GM12878 (cell line): ENCODE data around the gene TPM4. TPM values are rescaled to one million over a fixed set of nuclear protein-coding genes. Genes with fewer than 3 reads are reported as not detected.

ENCODE experiments used
- CBFB ChIP-seq: IDR thresholded peaks from 2 replicates; pipeline ENCODE4 v1.6.1; 2016; ENCODE audit warnings: antibody characterized with exemption, low read depth
- MLLT1 ChIP-seq: fragments of 450-650 bp; IDR thresholded peaks from 2 replicates; pipeline ENCODE4 v1.6.1; 2016; ENCODE audit warnings: mild to moderate bottlenecking
- NBN ChIP-seq: fragments of 450-650 bp; IDR thresholded peaks from 2 replicates; pipeline ENCODE4 v1.6.1; 2016
- TCF12 ChIP-seq: IDR thresholded peaks from 2 replicates; pipeline ENCODE4 v1.6.1; 2011; ENCODE audit warnings: low read depth, mild to moderate bottlenecking, low read length
- polyA plus RNA-seq, 11 experiments: library from polyadenylated mRNA; depleted of rRNA in 4 of 11; unstranded in 6 of 11; stranded (reverse) in 5 of 11; fragments of >200 nt; fragmentation: Nextera tagmentation in 4 of 11; fragmentation: Illumina TruSeq in 1 of 11; extraction: Ambion mirVana in 4 of 11; extraction: Trizol in 1 of 11; gene quantifications; 1 replicate in 1 of 11; 2 replicates in 10 of 11; pipeline versions ENCODE4 v1.2.1 to v1.2.3, GENCODE V29; 2011 to 2016; ENCODE audit warnings: inconsistent platforms in 2 of 11, missing spikeins in 2 of 11, low read depth in 1 of 11
- total RNA-seq, 4 experiments: library from RNA; depleted of rRNA in 3 of 4; stranded (reverse); fragments of >200 nt in 3 of 4; fragmentation: Illumina TruSeq in 1 of 4; extraction: Trizol in 1 of 4; gene quantifications; 2 replicates each; pipeline versions ENCODE4 v1.2.1 to v1.2.3, GENCODE V29; 2013 to 2021
- TF ChIP-seq, protein P1 (sequence below): IDR thresholded peaks from 2 replicates; pipeline ENCODE4 v1.6.1; 2012; ENCODE audit warnings: low read length, inconsistent platforms
- TF ChIP-seq, protein P2 (sequence below): fragments of 450-650 bp; IDR thresholded peaks from 2 replicates; pipeline ENCODE4 v1.6.1; 2017; ENCODE audit warnings: mild to moderate bottlenecking, moderate library complexity

Gene TPM4
- total and polyA plus RNA-seq, 10 of the 15 experiments (the other 5 are each of a cell fraction or from before 2014, with no cell fraction given), result 183 to 620 (median 407) TPM

DNA sequence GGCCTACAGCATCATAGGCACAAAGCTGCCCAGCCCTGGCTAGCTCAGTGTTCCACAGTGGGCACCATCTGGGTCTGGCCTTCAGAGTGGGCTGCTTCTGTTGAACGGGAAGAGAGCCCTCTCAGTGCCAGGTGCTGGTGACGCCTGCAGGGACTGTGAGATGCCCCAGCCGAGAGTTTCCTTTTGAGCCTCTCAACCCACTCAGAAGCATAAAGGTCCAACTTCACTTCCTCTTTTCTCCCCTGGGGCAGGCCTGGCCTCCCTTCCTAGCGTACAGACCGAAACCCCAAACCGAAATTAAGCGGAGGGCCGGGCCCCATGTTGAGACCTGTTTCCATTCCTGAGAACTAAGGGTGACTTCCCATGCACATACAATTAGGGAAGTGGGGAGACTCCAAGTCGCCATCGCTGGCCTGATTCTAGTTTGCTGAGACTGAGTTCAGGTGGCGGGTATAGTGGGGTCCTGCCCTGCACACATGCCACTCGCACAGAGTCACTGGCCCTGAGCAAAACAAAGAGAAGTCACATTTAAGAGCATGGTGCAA lies 42.3 kb downstream of the TPM4 start (continued):
- TF ChIP-seq, protein P1, sequence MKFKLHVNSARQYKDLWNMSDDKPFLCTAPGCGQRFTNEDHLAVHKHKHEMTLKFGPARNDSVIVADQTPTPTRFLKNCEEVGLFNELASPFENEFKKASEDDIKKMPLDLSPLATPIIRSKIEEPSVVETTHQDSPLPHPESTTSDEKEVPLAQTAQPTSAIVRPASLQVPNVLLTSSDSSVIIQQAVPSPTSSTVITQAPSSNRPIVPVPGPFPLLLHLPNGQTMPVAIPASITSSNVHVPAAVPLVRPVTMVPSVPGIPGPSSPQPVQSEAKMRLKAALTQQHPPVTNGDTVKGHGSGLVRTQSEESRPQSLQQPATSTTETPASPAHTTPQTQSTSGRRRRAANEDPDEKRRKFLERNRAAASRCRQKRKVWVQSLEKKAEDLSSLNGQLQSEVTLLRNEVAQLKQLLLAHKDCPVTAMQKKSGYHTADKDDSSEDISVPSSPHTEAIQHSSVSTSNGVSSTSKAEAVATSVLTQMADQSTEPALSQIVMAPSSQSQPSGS, result peak; percentile 97
- TF ChIP-seq TCF12, result peak; percentile 97
- peak; percentile 53; the same call in 1 of the 2 replicates for TF ChIP-seq MLLT1
- TF ChIP-seq CBFB, result peak; percentile 96
- peak; percentile 95 for TF ChIP-seq NBN
- TF ChIP-seq, protein P2, sequence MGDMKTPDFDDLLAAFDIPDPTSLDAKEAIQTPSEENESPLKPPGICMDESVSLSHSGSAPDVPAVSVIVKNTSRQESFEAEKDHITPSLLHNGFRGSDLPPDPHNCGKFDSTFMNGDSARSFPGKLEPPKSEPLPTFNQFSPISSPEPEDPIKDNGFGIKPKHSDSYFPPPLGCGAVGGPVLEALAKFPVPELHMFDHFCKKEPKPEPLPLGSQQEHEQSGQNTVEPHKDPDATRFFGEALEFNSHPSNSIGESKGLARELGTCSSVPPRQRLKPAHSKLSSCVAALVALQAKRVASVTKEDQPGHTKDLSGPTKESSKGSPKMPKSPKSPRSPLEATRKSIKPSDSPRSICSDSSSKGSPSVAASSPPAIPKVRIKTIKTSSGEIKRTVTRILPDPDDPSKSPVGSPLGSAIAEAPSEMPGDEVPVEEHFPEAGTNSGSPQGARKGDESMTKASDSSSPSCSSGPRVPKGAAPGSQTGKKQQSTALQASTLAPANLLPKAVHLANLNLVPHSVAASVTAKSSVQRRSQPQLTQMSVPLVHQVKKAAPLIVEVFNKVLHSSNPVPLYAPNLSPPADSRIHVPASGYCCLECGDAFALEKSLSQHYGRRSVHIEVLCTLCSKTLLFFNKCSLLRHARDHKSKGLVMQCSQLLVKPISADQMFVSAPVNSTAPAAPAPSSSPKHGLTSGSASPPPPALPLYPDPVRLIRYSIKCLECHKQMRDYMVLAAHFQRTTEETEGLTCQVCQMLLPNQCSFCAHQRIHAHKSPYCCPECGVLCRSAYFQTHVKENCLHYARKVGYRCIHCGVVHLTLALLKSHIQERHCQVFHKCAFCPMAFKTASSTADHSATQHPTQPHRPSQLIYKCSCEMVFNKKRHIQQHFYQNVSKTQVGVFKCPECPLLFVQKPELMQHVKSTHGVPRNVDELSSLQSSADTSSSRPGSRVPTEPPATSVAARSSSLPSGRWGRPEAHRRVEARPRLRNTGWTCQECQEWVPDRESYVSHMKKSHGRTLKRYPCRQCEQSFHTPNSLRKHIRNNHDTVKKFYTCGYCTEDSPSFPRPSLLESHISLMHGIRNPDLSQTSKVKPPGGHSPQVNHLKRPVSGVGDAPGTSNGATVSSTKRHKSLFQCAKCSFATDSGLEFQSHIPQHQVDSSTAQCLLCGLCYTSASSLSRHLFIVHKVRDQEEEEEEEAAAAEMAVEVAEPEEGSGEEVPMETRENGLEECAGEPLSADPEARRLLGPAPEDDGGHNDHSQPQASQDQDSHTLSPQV, result 0 out of 2 replicates have a peak, but pooled peaks have one; percentile 34
- TF ChIP-seq, all 136 proteins: peak for 67
